Upper lobe of left lung (tissue), 6 donors: Measurements from ENCODE around the gene RAPGEF2. TPM values are rescaled to one million over a fixed set of nuclear protein-coding genes. Genes with fewer than 3 reads are reported as not detected.
A peak's percentile ranks its signal among the peaks of the same experiment; 100 is the strongest.
"Not testable (repeated sequence)": the region's sequence is repeated elsewhere in the genome, so short reads cannot be mapped to it uniquely, and the experiment has no call there.

ENCODE experiments used
- ATAC-seq, 2 donors: fragments of 200-7000 bp; cut with Tn5 transposase; one replicate each; pipeline ENCODE4 v1.9.1; 2022; ENCODE audit warnings: mild to moderate bottlenecking in 2 of 2, moderate library complexity in 2 of 2; ENCODE audit not compliant: low FRiP score in 2 of 2
- DNase-seq, 2 donors: peaks; one replicate each; pipeline ENCODE4 v3.0.0-alpha.2; 2019 to 2020
- H3K27ac ChIP-seq, 4 donors: fragments of 200-600 bp; sonication (generic); one replicate each; pipeline ENCODE4 v1.5.1; 2016 to 2019
- H3K27me3 ChIP-seq, 4 donors: fragments of 200-600 bp; sonication (generic); one replicate each; pipeline ENCODE4 v1.5.1; 2017 to 2019
- H3K36me3 ChIP-seq, 4 donors: fragments of 200-600 bp; sonication (generic); one replicate each; pipeline ENCODE4 v1.5.1; 2016 to 2019
- H3K4me1 ChIP-seq, 4 donors: fragments of 200-600 bp; sonication (generic); one replicate each; pipeline ENCODE4 v1.5.1; 2018 to 2019
- H3K4me3 ChIP-seq, 4 donors: fragments of 200-600 bp; sonication (generic); one replicate each; pipeline ENCODE4 v1.5.1; 2017 to 2019; ENCODE audit warnings: mild to moderate bottlenecking in 2 of 4, moderate library complexity in 1 of 4
- H3K9me3 ChIP-seq, 4 donors: fragments of 200-600 bp; sonication (generic); one replicate each; pipeline ENCODE4 v1.5.1; 2018 to 2019
- CTCF ChIP-seq, 6 experiments: fragments of 450-650 bp in 4 of 6; fragments of 200-600 bp in 2 of 6; sonication (generic) in 2 of 6; IDR thresholded peaks; one replicate each; pipeline ENCODE4 v1.5.1; 2016 to 2019; ENCODE audit warnings: antibody characterized with exemption in 6 of 6
- EP300 ChIP-seq, 4 donors: sonication (generic); formaldehyde crosslinking; IDR thresholded peaks; one replicate each; pipeline ENCODE4 v1.5.1; 2017; ENCODE audit warnings: antibody characterized with exemption in 4 of 4, control low read depth in 2 of 4
- POLR2A ChIP-seq, 4 donors: fragments of 450-650 bp; IDR thresholded peaks; one replicate each; pipeline ENCODE4 v1.5.1; 2016 to 2017; ENCODE audit warnings: antibody characterized with exemption in 4 of 4, mild to moderate bottlenecking in 2 of 4
- POLR2AphosphoS5 ChIP-seq, 2 donors: sonication (generic); formaldehyde crosslinking; IDR thresholded peaks; one replicate each; pipeline ENCODE4 v1.5.1; 2017; ENCODE audit warnings: antibody characterized with exemption in 2 of 2
- WGBS, 2 donors: methylation state at CpG; one replicate each; pipeline ENCODE4 v1.1.5; 2017 to 2018; 5-methylcytosine and 5-hydroxymethylcytosine counted together
- total RNA-seq, 6 donors: library from RNA; depleted of rRNA in 4 of 6; stranded (reverse); fragments of >200 nt in 4 of 6; gene quantifications; one replicate each; pipeline versions ENCODE4 v1.1.0 to v1.2.1, GENCODE V29; 2016 to 2021
- donor health status: DM: no; HTN: no; CAD: no; lungs with moderate emphysema.
- donor health status: DM: no; HTN: yes; CAD: no; lungs with severe emphysema.

RAPGEF2 gene
- 100 to 1,000 TPM in 1 of 6 donors, 10 to 100 TPM in 5; 53.3 to 122 (median 66.3) TPM for total RNA-seq

- ATAC-seq (peak; percentile 95 to 97), DNase-seq (peak; percentile 96 to 97)
- peak in 3 of 4 donors; percentile 93 to 98 (median 94) for TF ChIP-seq POLR2A (IDR thresholded peaks at IDR 0.05)
- TF ChIP-seq CTCF (IDR thresholded peaks at IDR 0.05): peak in 1 of 6 experiments; percentile 17
- no peak for TF ChIP-seq EP300 (IDR thresholded peaks at IDR 0.05)
- peak; percentile 81 to 98 for TF ChIP-seq POLR2AphosphoS5 (IDR thresholded peaks at IDR 0.05)
- peaks cover 24 to 44% (median 30%) of the 10 kb centered on the region in 4 donors for H3K4me1 ChIP-seq
- H3K27ac ChIP-seq: peak within 1 kb of the TSS; percentile 95 to 99 (median 96)
- no peaks in the 10 kb centered on the region for H3K27me3 ChIP-seq
- no peaks in the 10 kb centered on the region for H3K9me3 ChIP-seq
- WGBS, 2 donors: 0% methylated on average over 23 to 86 of the region's 100 CpGs
- no peaks in the 10 kb centered on the region for H3K36me3 ChIP-seq
- H3K4me3 ChIP-seq: peak within 1 kb of the TSS; percentile 61 to 95 (median 92)
Observed at GRCh38 chr4:159102622-159103383, at the start of gene RAPGEF2. RAPGEF2 (plus strand) TSS chr4:159103079; CDS start chr4:159104163, 1,084 bp downstream.

- Histone ChIP-seq H3K9me3 (no peaks in the 10 kb centered on the region), H3K36me3 (no peaks in the 10 kb centered on the region), H3K27ac (no peak overlapping the region), H3K4me3 (no peak overlapping the region), H3K27me3 (no peaks in the 10 kb centered on the region), H3K4me1 (no peaks in the 10 kb centered on the region)
- WGBS, 2 donors: 93 to 96% methylated on average over 2 of the region's 2 CpGs
- TF ChIP-seq CTCF (IDR thresholded peaks at IDR 0.05): no peak
- no peak for DNase-seq
- no peak for ATAC-seq
Observed at GRCh38 chr4:159055833-159056232, 47.0 kb upstream of the RAPGEF2 start.

- no peaks in the 10 kb centered on the region for H3K36me3 ChIP-seq
- no peak overlapping the region for H3K4me3 ChIP-seq
- no peak overlapping the region for H3K27ac ChIP-seq
- no peaks in the 10 kb centered on the region for H3K4me1 ChIP-seq
- no peak for ATAC-seq
- no peak for DNase-seq
- no peaks in the 10 kb centered on the region for H3K27me3 ChIP-seq
- 71 to 84% methylated on average over 3 of the region's 3 CpGs for WGBS, 2 donors
- no peaks in the 10 kb centered on the region for H3K9me3 ChIP-seq
- TF ChIP-seq POLR2A (IDR thresholded peaks at IDR 0.05): no peak
- no peak for TF ChIP-seq POLR2AphosphoS5 (IDR thresholded peaks at IDR 0.05)
- no peak for TF ChIP-seq CTCF (IDR thresholded peaks at IDR 0.05)
- no peak for TF ChIP-seq EP300 (IDR thresholded peaks at IDR 0.05)
Observed at GRCh38 chr4:159060161-159060560, 42.7 kb upstream of the RAPGEF2 start.

- Histone ChIP-seq H3K9me3 (no peaks in the 10 kb centered on the region), H3K4me3 (no peak overlapping the region), H3K27me3 (no peaks in the 10 kb centered on the region), H3K36me3 (no peaks in the 10 kb centered on the region), H3K27ac (no peak overlapping the region), H3K4me1 (no peaks in the 10 kb centered on the region)
- no peak for ATAC-seq
- no peak for TF ChIP-seq POLR2A (IDR thresholded peaks at IDR 0.05)
- DNase-seq: no peak
- WGBS, 2 donors: 87 to 88% methylated on average over 2 of the region's 2 CpGs
Observed at GRCh38 chr4:159062381-159062780, 40.5 kb upstream of the RAPGEF2 start.

GRCh38 chr4:159065513-159066240 is 37.2 kb upstream of the RAPGEF2 start:
- no peaks in the 10 kb centered on the region for H3K9me3 ChIP-seq
- no peak for ATAC-seq
- TF ChIP-seq CTCF (IDR thresholded peaks at IDR 0.05): no peak
- no peak for TF ChIP-seq EP300 (IDR thresholded peaks at IDR 0.05)
- TF ChIP-seq POLR2A (IDR thresholded peaks at IDR 0.05): no peak
- no peak for TF ChIP-seq POLR2AphosphoS5 (IDR thresholded peaks at IDR 0.05)
- no peak overlapping the region for H3K4me3 ChIP-seq
- no peak overlapping the region for H3K27ac ChIP-seq
- H3K4me1 ChIP-seq: no peaks in the 10 kb centered on the region
- H3K36me3 ChIP-seq: no peaks in the 10 kb centered on the region
- no peak for DNase-seq
- no peaks in the 10 kb centered on the region for H3K27me3 ChIP-seq
- WGBS, 2 donors: 85 to 98% methylated on average over 3 of the region's 3 CpGs

GRCh38 chr4:159068139-159068538 is 34.7 kb upstream of the RAPGEF2 start:
- H3K4me1 ChIP-seq, H3K27ac ChIP-seq, H3K4me3 ChIP-seq, DNase-seq, H3K27me3 ChIP-seq, H3K9me3 ChIP-seq, ATAC-seq, H3K36me3 ChIP-seq: not testable (repeated sequence)
- WGBS, 2 donors: 95 to 98% methylated on average over 4 to 5 of the region's 5 CpGs
